Smooth muscle cell (in vitro differentiated cells): Measurements from ENCODE around the gene TIMMDC1. TPM values are rescaled to one million over a fixed set of nuclear protein-coding genes. Genes with fewer than 3 reads are reported as not detected.

Experiments used
- DNase-seq: peaks from one replicate; lab custom pipeline; 2025; ENCODE audit not compliant: unreplicated experiment; lab: John Stamatoyannopoulos, UW
- H2AFZ ChIP-seq: fragments of 200-600 bp; sonication (generic); 2 replicates; pipeline ENCODE4 v1.6.0; 2016; ENCODE audit warnings: antibody characterized with exemption, low read depth, mild to moderate bottlenecking
- H3F3A ChIP-seq: fragments of 200-600 bp; sonication (generic); 2 replicates; pipeline ENCODE4 v1.6.0; 2017; ENCODE audit warnings: antibody characterized with exemption, low read depth
- H3K27ac ChIP-seq: fragments of 200-600 bp; sonication (generic); 2 replicates; pipeline ENCODE4 v1.5.1; 2016; ENCODE audit warnings: low read depth, mild to moderate bottlenecking
- H3K27me3 ChIP-seq: fragments of 200-600 bp; sonication (generic); 2 replicates; pipeline ENCODE4 v1.6.1; 2016; ENCODE audit warnings: low read depth, mild to moderate bottlenecking
- H3K36me3 ChIP-seq: fragments of 200-600 bp; sonication (generic); 2 replicates; pipeline ENCODE4 v1.5.1; 2016; ENCODE audit warnings: low read depth
- H3K4me1 ChIP-seq: fragments of 200-600 bp; sonication (generic); 2 replicates; pipeline ENCODE4 v1.5.1; 2016; ENCODE audit warnings: low read depth
- H3K4me2 ChIP-seq: fragments of 200-600 bp; sonication (generic); 2 replicates; pipeline ENCODE4 v1.6.0; 2016; ENCODE audit warnings: mild to moderate bottlenecking
- H3K4me3 ChIP-seq: fragments of 200-600 bp; sonication (generic); 2 replicates; pipeline ENCODE4 v1.5.1; 2016; ENCODE audit warnings: mild to moderate bottlenecking
- H3K79me2 ChIP-seq: fragments of 200-600 bp; sonication (generic); 2 replicates; pipeline ENCODE4 v1.6.0; 2016; ENCODE audit warnings: low read depth, mild to moderate bottlenecking
- H3K9ac ChIP-seq: fragments of 200-600 bp; sonication (generic); 2 replicates; pipeline ENCODE4 v1.6.0; 2016; ENCODE audit warnings: low read depth
- H3K9me3 ChIP-seq: fragments of 200-600 bp; sonication (generic); replicated peaks from 2 replicates; pipeline ENCODE4 v1.5.1; 2016; ENCODE audit warnings: low read depth
- H4K20me1 ChIP-seq: fragments of 200-600 bp; sonication (generic); 2 replicates; pipeline ENCODE4 v1.6.0; 2016; ENCODE audit warnings: low read depth
- CTCF ChIP-seq: fragments of 200-600 bp; sonication (generic); IDR thresholded peaks from 2 replicates; pipeline ENCODE4 v1.5.1; 2017; ENCODE audit warnings: borderline replicate concordance, mild to moderate bottlenecking, antibody characterized with exemption; ENCODE audit not compliant: insufficient read depth, poor library complexity, severe bottlenecking
- WGBS: methylation state at CpG from one replicate; pipeline ENCODE4 v1.1.7; 2016; ENCODE audit warnings: low lambda C conversion rate; 5-methylcytosine and 5-hydroxymethylcytosine counted together
- polyA plus RNA-seq: library from polyadenylated mRNA; unstranded; fragments of >200 nt; fragmentation: Nextera tagmentation; extraction: Ambion mirVana; gene quantifications from 2 replicates; pipeline ENCODE4 v1.2.1, GENCODE V29; 2016
- total RNA-seq: library from RNA; depleted of rRNA; stranded (reverse); fragments of >200 nt; gene quantifications from 2 replicates; pipeline ENCODE4 v1.2.3, GENCODE V29; 2014

The TIMMDC1 gene
- total and polyA plus RNA-seq, 2 experiments from 2014 or later: 83.8 to 156 TPM

GRCh38 chr3:119541547-119541946, 43.2 kb downstream of the TIMMDC1 start:
- Histone ChIP-seq H3F3A (no peaks in the 10 kb centered on the region), H3K4me1 (no peaks in the 10 kb centered on the region), H3K4me3 (no peak overlapping the region), H4K20me1 (no peaks in the 10 kb centered on the region), H3K9ac (no peak overlapping the region), H3K27me3 (no peaks in the 10 kb centered on the region), H3K4me2 (no peak overlapping the region), H3K79me2 (no peaks in the 10 kb centered on the region), H2AFZ (no peak overlapping the region), H3K36me3 (no peaks in the 10 kb centered on the region), H3K9me3 (no peaks in the 10 kb centered on the region), H3K27ac (no peak overlapping the region)
- no peak for DNase-seq
- no peak for TF ChIP-seq CTCF
- 79% methylated on average over 3 of the region's 3 CpGs for whole genome bisulfite sequencing

GRCh38 chr3:119542168-119542767, 43.9 kb downstream of the TIMMDC1 start:
- H3K79me2 ChIP-seq: no peaks in the 10 kb centered on the region
- no peak overlapping the region for H2AFZ ChIP-seq
- H4K20me1 ChIP-seq: no peaks in the 10 kb centered on the region
- H3K4me3 ChIP-seq: no peak overlapping the region
- DNase-seq: no peak
- no peaks in the 10 kb centered on the region for H3K27me3 ChIP-seq
- no peaks in the 10 kb centered on the region for H3F3A ChIP-seq
- TF ChIP-seq CTCF: no peak
- WGBS: 87% methylated on average over 2 of the region's 2 CpGs
- H3K36me3 ChIP-seq: no peaks in the 10 kb centered on the region
- H3K9ac ChIP-seq: no peak overlapping the region
- no peak overlapping the region for H3K27ac ChIP-seq
- H3K9me3 ChIP-seq: no peaks in the 10 kb centered on the region
- no peaks in the 10 kb centered on the region for H3K4me1 ChIP-seq
- no peak overlapping the region for H3K4me2 ChIP-seq

DNA sequence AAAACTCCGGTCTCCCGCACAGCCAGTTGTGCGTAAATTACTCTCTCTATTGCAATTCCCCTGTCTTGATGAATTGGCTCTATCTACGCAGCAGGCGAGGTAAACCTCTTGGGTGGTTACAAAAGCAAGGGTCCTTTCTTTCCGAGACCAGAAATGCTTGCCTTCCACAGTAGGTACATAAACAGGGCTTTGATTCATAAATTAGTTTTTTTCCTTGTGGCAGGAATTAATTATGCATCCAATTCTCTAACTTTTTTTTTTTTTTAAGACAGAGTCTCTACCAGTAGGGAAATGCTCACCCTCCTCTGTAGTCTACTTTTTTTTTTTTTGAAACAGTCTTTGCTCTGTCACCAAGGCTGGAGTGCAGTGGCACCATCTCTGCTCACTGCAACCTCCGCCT, 44.8 kb downstream of the TIMMDC1 start:
- H4K20me1 ChIP-seq: no peaks in the 10 kb centered on the region
- H3K4me2 ChIP-seq: no peak overlapping the region
- no peaks in the 10 kb centered on the region for H3K9me3 ChIP-seq
- no peak overlapping the region for H3K9ac ChIP-seq
- no peak overlapping the region for H2AFZ ChIP-seq
- no peak overlapping the region for H3K27ac ChIP-seq
- H3K27me3 ChIP-seq: no peaks in the 10 kb centered on the region
- 92% methylated on average over 7 of the region's 7 CpGs for WGBS
- no peaks in the 10 kb centered on the region for H3F3A ChIP-seq
- no peaks in the 10 kb centered on the region for H3K79me2 ChIP-seq
- no peaks in the 10 kb centered on the region for H3K4me1 ChIP-seq
- no peak overlapping the region for H3K4me3 ChIP-seq
- TF ChIP-seq CTCF: no peak
- no peak for DNase-seq
- no peaks in the 10 kb centered on the region for H3K36me3 ChIP-seq

- H3K36me3 ChIP-seq: no peaks in the 10 kb centered on the region
- H4K20me1 ChIP-seq: no peaks in the 10 kb centered on the region
- H2AFZ ChIP-seq: no peak overlapping the region
- no peaks in the 10 kb centered on the region for H3F3A ChIP-seq
- no peaks in the 10 kb centered on the region for H3K27me3 ChIP-seq
- DNase-seq: no peak
- no peaks in the 10 kb centered on the region for H3K4me1 ChIP-seq
- H3K79me2 ChIP-seq: no peaks in the 10 kb centered on the region
- TF ChIP-seq CTCF: no peak
- H3K9ac ChIP-seq: no peak overlapping the region
- WGBS: 82% methylated on average over 1 of the region's 1 CpG
- H3K27ac ChIP-seq: no peak overlapping the region
- H3K4me2 ChIP-seq: no peak overlapping the region
- H3K4me3 ChIP-seq: no peak overlapping the region
- no peaks in the 10 kb centered on the region for H3K9me3 ChIP-seq
Measured at GRCh38 chr3:119547227-119547626, 48.9 kb downstream of the TIMMDC1 start.
